ENCODE measurements around the gene CCDC171. TPM values are rescaled to one million over a fixed set of nuclear protein-coding genes. Genes with fewer than 3 reads are reported as not detected.

The CCDC171 gene
- total and polyA plus RNA-seq, 10 of the 15 experiments (the other 5 are each of a cell fraction or from before 2014, with no cell fraction given): 1.00 to 7.2 (median 2.8) TPM

GRCh38 chr9:15966471-15966870 is 413.6 kb downstream of the CCDC171 start (continued):
- no peak for TF ChIP-seq ESRRA (IDR thresholded peaks at IDR 0.05; ENCODE audit: low read length)
- no peak for TF ChIP-seq POLR2AphosphoS5 (IDR thresholded peaks at IDR 0.05; ENCODE audit: low read length)
- TF ChIP-seq SMAD5 (IDR thresholded peaks at IDR 0.05; ENCODE audit: low read depth): no peak
- TF ChIP-seq PRDM15 (CRISPR knock-in tag; IDR thresholded peaks at IDR 0.05): no peak

DNA sequence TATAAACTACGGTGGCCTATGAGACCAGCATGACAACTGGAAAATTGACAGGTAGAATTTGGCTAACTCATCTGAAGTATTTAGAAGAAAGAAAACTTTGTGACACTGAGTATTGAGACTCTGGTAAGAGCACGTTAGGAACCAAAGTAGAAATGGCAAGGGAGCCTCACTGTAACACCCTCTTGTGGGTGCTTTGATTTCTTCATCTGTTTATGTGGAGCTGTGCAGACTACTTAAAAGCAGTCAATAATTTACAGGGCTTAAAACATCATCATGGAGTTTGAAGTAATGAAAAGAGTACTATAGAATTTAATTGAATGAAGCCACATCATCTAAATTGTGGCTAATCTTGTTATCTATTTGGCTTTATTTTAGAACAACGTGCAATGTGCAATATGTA is 414.2 kb downstream of the CCDC171 start:
- BruUV-seq (replicated peaks): no TSS peak
- intact Hi-C loops (cut with micrococcal nuclease; ENCODE audit: unreplicated experiment): no loop called here
- in situ Hi-C loops (cut with MboI): no loop called here
- Histone ChIP-seq H4K20me1 (ENCODE audit: control insufficient read depth, insufficient read depth) (no peaks in the 10 kb centered on the region), H3K27me3 (replicated peaks in 1 of 2; ENCODE audit: control insufficient read depth in 2 of 2, insufficient read depth in 2 of 2, low read length in 1 of 2) (no peaks in the 10 kb centered on the region), H3K9me3 (replicated peaks; ENCODE audit: control insufficient read depth, insufficient read depth, low read length) (no peaks in the 10 kb centered on the region), H3K79me2 (ENCODE audit: control insufficient read depth, insufficient read depth, low read length) (no peaks in the 10 kb centered on the region), H3K36me3 (ENCODE audit: control insufficient read depth in 2 of 2, insufficient read depth in 2 of 2, low read length in 1 of 2) (no peaks in the 10 kb centered on the region), H2AFZ (ENCODE audit: control insufficient read depth, low read depth, low read length) (no peak overlapping the region), H3K9ac (ENCODE audit: control insufficient read depth, insufficient read depth, low read length) (no peak overlapping the region), H3K4me2 (ENCODE audit: control insufficient read depth, insufficient read depth) (no peak overlapping the region), H3K4me1 (ENCODE audit: control insufficient read depth, insufficient read depth, low read length) (no peaks in the 10 kb centered on the region), H3K4me3 (no peak overlapping the region), H3K27ac (ENCODE audit: control insufficient read depth, insufficient read depth) (no peak overlapping the region)
- WGBS (ENCODE audit: insufficient coverage, insufficient replicate concordance, low lambda C conversion rate, missing lambda C conversion rate): 59% methylated on average over 3 of the region's 3 CpGs
- POLR2A ChIA-PET: no interaction called here
- no peak for ATAC-seq
- no peak for FAIRE-seq
- RAD21 ChIA-PET (ENCODE audit: unreplicated experiment): no interaction called here
- DNase-seq (ENCODE audit: low read depth, low spot score): no peak
- CTCF ChIA-PET: no interaction called here
- SMC1A ChIA-PET (ENCODE audit: uncharacterized antibody, unreplicated experiment): no interaction called here
- TF ChIP-seq, protein P1, sequence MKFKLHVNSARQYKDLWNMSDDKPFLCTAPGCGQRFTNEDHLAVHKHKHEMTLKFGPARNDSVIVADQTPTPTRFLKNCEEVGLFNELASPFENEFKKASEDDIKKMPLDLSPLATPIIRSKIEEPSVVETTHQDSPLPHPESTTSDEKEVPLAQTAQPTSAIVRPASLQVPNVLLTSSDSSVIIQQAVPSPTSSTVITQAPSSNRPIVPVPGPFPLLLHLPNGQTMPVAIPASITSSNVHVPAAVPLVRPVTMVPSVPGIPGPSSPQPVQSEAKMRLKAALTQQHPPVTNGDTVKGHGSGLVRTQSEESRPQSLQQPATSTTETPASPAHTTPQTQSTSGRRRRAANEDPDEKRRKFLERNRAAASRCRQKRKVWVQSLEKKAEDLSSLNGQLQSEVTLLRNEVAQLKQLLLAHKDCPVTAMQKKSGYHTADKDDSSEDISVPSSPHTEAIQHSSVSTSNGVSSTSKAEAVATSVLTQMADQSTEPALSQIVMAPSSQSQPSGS (IDR thresholded peaks at IDR 0.05; ENCODE audit: low read length): no peak
- TF ChIP-seq IKZF2 (IDR thresholded peaks at IDR 0.05): no peak
- TF ChIP-seq, protein P2, sequence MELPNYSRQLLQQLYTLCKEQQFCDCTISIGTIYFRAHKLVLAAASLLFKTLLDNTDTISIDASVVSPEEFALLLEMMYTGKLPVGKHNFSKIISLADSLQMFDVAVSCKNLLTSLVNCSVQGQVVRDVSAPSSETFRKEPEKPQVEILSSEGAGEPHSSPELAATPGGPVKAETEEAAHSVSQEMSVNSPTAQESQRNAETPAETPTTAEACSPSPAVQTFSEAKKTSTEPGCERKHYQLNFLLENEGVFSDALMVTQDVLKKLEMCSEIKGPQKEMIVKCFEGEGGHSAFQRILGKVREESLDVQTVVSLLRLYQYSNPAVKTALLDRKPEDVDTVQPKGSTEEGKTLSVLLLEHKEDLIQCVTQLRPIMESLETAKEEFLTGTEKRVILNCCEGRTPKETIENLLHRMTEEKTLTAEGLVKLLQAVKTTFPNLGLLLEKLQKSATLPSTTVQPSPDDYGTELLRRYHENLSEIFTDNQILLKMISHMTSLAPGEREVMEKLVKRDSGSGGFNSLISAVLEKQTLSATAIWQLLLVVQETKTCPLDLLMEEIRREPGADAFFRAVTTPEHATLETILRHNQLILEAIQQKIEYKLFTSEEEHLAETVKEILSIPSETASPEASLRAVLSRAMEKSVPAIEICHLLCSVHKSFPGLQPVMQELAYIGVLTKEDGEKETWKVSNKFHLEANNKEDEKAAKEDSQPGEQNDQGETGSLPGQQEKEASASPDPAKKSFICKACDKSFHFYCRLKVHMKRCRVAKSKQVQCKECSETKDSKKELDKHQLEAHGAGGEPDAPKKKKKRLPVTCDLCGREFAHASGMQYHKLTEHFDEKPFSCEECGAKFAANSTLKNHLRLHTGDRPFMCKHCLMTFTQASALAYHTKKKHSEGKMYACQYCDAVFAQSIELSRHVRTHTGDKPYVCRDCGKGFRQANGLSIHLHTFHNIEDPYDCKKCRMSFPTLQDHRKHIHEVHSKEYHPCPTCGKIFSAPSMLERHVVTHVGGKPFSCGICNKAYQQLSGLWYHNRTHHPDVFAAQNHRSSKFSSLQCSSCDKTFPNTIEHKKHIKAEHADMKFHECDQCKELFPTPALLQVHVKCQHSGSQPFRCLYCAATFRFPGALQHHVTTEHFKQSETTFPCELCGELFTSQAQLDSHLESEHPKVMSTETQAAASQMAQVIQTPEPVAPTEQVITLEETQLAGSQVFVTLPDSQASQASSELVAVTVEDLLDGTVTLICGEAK (IDR thresholded peaks at IDR 0.05; ENCODE audit: borderline replicate concordance): no peak
- no peak for TF ChIP-seq NBN (IDR thresholded peaks at IDR 0.05)
- no peak for TF ChIP-seq NR2C2 (IDR thresholded peaks at IDR 0.05; ENCODE audit: borderline replicate concordance, control insufficient read depth, insufficient read length, low read depth)
- no peak for TF ChIP-seq HDAC2 (IDR thresholded peaks at IDR 0.05)
- TF ChIP-seq, protein P3, sequence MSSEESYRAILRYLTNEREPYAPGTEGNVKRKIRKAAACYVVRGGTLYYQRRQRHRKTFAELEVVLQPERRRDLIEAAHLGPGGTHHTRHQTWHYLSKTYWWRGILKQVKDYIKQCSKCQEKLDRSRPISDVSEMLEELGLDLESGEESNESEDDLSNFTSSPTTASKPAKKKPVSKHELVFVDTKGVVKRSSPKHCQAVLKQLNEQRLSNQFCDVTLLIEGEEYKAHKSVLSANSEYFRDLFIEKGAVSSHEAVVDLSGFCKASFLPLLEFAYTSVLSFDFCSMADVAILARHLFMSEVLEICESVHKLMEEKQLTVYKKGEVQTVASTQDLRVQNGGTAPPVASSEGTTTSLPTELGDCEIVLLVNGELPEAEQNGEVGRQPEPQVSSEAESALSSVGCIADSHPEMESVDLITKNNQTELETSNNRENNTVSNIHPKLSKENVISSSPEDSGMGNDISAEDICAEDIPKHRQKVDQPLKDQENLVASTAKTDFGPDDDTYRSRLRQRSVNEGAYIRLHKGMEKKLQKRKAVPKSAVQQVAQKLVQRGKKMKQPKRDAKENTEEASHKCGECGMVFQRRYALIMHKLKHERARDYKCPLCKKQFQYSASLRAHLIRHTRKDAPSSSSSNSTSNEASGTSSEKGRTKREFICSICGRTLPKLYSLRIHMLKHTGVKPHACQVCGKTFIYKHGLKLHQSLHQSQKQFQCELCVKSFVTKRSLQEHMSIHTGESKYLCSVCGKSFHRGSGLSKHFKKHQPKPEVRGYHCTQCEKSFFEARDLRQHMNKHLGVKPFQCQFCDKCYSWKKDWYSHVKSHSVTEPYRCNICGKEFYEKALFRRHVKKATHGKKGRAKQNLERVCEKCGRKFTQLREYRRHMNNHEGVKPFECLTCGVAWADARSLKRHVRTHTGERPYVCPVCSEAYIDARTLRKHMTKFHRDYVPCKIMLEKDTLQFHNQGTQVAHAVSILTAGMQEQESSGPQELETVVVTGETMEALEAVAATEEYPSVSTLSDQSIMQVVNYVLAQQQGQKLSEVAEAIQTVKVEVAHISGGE (CRISPR knock-in tag; IDR thresholded peaks at IDR 0.05): no peak
- no peak for TF ChIP-seq SP1 (IDR thresholded peaks at IDR 0.05; ENCODE audit: low read depth, low read length)

Measured in GM12878 (cell line).